GM10248 (cell line): Measurements from ENCODE around the gene CCDC69.

Source experiments
- CTCF ChIA-PET: fragments of 300-600 bp; sonication (Branson Sonifier 250); formaldehyde crosslinking; extraction: SDS; loops from one replicate; lab custom pipeline; 2021; ENCODE audit warnings: antibody characterized with exemption; lab: Yijun Ruan, JAX
- POLR2A ChIA-PET: fragments of 350-650 bp; sonication (Branson Sonifier 250); formaldehyde crosslinking; extraction: SDS; loops from one replicate; lab custom pipeline; 2020; ENCODE audit warnings: antibody characterized with exemption; lab: Yijun Ruan, JAX
- DNase-seq: peaks from one replicate; pipeline ENCODE4 v3.0.0; 2012; ENCODE audit errors: extremely low spot score
- TF ChIP-seq, protein P1 (sequence below): IDR thresholded peaks from 2 replicates; pipeline ENCODE4 v1.5.1; 2012; ENCODE audit warnings: mild to moderate bottlenecking, low read depth; ENCODE audit errors: extremely low read depth, missing control alignments, control extremely low read depth

The CCDC69 gene

GRCh38 chr5:151183456-151184245 lies 40.2 kb downstream of the CCDC69 start:
- POLR2A ChIA-PET = interaction anchor here (0.5 kb wide), 1 partner anchor 39 kb away, joined by 3 read pairs; no protein-coding TSS in a partner anchor
- TF ChIP-seq, protein P1, sequence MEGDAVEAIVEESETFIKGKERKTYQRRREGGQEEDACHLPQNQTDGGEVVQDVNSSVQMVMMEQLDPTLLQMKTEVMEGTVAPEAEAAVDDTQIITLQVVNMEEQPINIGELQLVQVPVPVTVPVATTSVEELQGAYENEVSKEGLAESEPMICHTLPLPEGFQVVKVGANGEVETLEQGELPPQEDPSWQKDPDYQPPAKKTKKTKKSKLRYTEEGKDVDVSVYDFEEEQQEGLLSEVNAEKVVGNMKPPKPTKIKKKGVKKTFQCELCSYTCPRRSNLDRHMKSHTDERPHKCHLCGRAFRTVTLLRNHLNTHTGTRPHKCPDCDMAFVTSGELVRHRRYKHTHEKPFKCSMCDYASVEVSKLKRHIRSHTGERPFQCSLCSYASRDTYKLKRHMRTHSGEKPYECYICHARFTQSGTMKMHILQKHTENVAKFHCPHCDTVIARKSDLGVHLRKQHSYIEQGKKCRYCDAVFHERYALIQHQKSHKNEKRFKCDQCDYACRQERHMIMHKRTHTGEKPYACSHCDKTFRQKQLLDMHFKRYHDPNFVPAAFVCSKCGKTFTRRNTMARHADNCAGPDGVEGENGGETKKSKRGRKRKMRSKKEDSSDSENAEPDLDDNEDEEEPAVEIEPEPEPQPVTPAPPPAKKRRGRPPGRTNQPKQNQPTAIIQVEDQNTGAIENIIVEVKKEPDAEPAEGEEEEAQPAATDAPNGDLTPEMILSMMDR = no peak
- no peak for DNase-seq
- CTCF ChIA-PET = interaction anchor here (1.0 to 3.4 kb wide), 8 partner anchors 11 to 133 kb away, joined by 3 to 13 read pairs (median 4); no protein-coding TSS in a partner anchor

DNA sequence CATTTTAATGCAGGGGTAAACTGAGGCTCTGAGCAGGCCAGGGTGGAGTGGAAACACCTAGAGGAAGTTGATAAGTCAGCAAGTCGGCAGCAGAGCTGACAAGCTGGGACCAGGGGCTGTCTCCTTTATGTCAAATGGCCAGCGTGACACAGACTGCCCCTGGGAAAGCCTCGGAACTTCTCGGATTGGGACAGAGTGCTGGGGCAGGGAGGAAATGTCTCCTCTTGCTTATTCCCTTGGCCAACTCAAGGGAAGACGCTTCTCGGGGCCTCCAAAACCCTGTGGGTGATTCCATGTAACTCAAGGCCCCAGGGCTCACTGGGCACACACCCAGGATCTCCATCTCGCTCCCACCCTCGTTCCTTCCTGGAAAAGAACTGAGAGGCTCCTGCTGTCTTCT lies 40.9 kb downstream of the CCDC69 start:
- ChIA-PET CTCF (interaction anchor here (1.0 to 4.1 kb wide), 8 partner anchors 11 to 133 kb away, joined by 3 to 23 read pairs (median 6); no protein-coding TSS in a partner anchor), POLR2A (interaction anchor here (0.5 kb wide), 1 partner anchor 40 kb away, joined by 3 read pairs; no protein-coding TSS in a partner anchor)
- TF ChIP-seq, protein P1 = no peak
- no peak for DNase-seq

GRCh38 chr5:151182524-151182900 lies 41.4 kb downstream of the CCDC69 start:
- ChIA-PET POLR2A (no interaction called here), CTCF (interaction anchor here (1.2 to 4.1 kb wide), 5 partner anchors 11 to 134 kb away, joined by 3 to 23 read pairs (median 6); no protein-coding TSS in a partner anchor)
- DNase-seq = no peak
- TF ChIP-seq, protein P1 = no peak

DNA sequence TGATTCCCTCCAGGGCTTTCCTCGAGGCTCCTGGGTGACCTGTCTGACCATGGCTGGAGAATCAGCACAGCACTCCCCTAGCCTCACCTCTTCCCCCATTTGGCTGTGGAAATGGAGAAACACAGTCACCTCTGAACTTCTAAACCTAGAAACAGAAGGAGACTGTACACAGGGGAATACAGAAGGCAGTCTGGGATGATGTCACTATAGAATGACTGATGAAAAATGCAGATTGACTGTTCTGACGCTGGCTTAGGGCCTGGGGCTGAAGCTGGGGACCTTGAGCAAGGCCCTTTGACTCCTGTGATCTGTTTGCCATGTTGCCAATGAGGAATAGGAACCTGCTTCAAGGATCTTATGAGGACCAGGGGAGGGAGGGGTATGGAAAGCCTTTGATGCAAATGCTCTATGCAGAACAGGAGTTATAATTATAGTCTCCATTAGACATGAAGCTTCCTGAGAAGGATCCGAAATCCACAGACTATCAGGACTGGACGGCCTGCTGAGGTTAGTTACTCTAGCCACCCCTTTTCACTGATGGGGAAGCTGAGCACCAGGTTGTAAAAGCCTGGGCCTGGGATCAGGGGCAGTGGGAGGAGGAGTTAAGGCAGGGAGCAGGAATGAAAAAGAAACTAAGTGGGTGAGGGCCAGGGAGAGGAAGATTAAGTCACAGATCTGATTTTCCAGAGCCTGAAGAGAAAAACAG lies 41.9 kb downstream of the CCDC69 start:
- DNase-seq = no peak
- ChIA-PET CTCF (interaction anchor here (0.8 to 4.1 kb wide), 10 partner anchors 9 to 134 kb away, joined by 3 to 23 read pairs (median 4); partner anchors contain the start of gene ANXA6), POLR2A (no interaction called here)

DNA sequence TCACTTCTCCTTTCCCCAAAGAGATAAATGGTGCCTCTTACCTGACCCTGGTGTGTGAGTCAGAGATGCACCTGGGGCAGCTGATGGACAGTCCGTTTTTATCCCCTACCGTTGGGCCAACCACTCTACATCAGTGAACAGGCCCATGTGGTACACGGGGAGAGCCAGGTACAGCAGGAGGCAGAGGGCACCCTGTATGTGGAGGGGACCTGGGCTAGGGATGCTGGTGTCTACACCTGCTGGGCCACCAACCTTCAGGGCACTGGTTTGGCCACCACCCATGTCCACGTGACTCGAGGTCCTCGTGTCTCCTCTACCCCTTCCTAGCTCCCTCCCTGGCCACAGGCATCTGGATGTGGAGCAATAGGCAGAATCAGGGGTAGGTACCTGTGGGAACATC lies 43.6 kb downstream of the CCDC69 start:
- DNase-seq = no peak
- POLR2A ChIA-PET = no interaction called here
- CTCF ChIA-PET = interaction anchor here (0.7 to 4.1 kb wide), 3 partner anchors 9 to 136 kb away, joined by 4 to 23 read pairs (median 4); no protein-coding TSS in a partner anchor
- TF ChIP-seq, protein P1 = no peak

More for the DNA sequence above, 41.9 kb downstream of the CCDC69 start:
- TF ChIP-seq, protein P1 = no peak

DNA sequence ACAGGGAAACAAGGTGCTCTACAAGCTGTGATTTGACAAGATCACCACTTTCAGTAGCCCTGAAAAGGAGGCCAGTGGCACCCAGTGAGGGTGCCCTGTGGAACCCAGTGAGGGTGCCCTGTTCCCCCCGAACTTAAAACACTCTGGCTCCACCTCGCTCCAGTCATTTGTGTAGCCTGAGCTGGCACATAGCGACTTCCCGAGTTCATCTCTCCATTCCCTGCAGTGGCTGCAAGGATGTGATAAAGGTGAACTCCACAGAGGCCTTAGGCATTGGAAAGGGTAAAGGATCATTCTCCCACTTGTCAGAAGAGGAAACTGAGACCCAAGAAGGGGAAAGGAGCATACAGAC lies 44.4 kb downstream of the CCDC69 start:
- TF ChIP-seq, protein P1 = no peak
- CTCF ChIA-PET = interaction anchor here (0.7 to 4.1 kb wide), 3 partner anchors 9 to 137 kb away, joined by 4 to 23 read pairs (median 4); no protein-coding TSS in a partner anchor
- no peak for DNase-seq
- POLR2A ChIA-PET = no interaction called here
